Liver (tissue), 3 donors: Measurements from ENCODE around the gene IL17RC.

ENCODE experiments used
- ATF3 ChIP-seq: IDR thresholded peaks from 2 replicates; pipeline ENCODE4 v1.6.1; 2016; ENCODE audit warnings: antibody characterized with exemption
- CTCF ChIP-seq: fragments of 150-350 bp; IDR thresholded peaks from 2 replicates; pipeline ENCODE4 v1.5.1; 2017; ENCODE audit warnings: improper control_type of control experiment, low read depth, low read length; ENCODE audit not compliant: missing input control
- REST ChIP-seq: IDR thresholded peaks from 2 replicates; pipeline ENCODE4 v1.6.1; 2016; ENCODE audit warnings: antibody characterized with exemption, mild to moderate bottlenecking
- SP1 ChIP-seq: IDR thresholded peaks from 2 replicates; pipeline ENCODE4 v1.6.1; 2018; ENCODE audit warnings: antibody characterized with exemption, mild to moderate bottlenecking
- donor health status: healthy.
- donor health status: healthy.

GRCh38 chr3:9951598-9951961 is 34.7 kb downstream of the IL17RC start:
- TF ChIP-seq SP1 = no peak
- no peak for TF ChIP-seq CTCF
- no peak for TF ChIP-seq ATF3
- TF ChIP-seq REST = no peak
